OCI-M1 (cell line): Measurements from ENCODE around the gene MAP3K2.

Source experiments
- DNase-seq: peaks from one replicate; lab custom pipeline; 2025; lab: John Stamatoyannopoulos, UW

MAP3K2 gene

GRCh38 chr2:127407091-127407490 lies 19.3 kb upstream of the MAP3K2 start:
- no peak for DNase-seq

GRCh38 chr2:127406454-127406853 lies 18.7 kb upstream of the MAP3K2 start:
- no peak for DNase-seq

GRCh38 chr2:127405255-127405610 lies 17.5 kb upstream of the MAP3K2 start:
- no peak for DNase-seq

- DNase-seq = peak; percentile 12
Measured at GRCh38 chr2:127404466-127405254, 16.9 kb upstream of the MAP3K2 start.

GRCh38 chr2:127403460-127403859 lies 15.7 kb upstream of the MAP3K2 start:
- DNase-seq = no peak

GRCh38 chr2:127401757-127402695 lies 14.3 kb upstream of the MAP3K2 start:
- no peak for DNase-seq

GRCh38 chr2:127400897-127401756 lies 13.4 kb upstream of the MAP3K2 start:
- DNase-seq = no peak

- DNase-seq = no peak
Measured at GRCh38 chr2:127400533-127400896, 12.7 kb upstream of the MAP3K2 start.

GRCh38 chr2:127398239-127398590 lies 10.4 kb upstream of the MAP3K2 start:
- peak; percentile 92 for DNase-seq

- no peak for DNase-seq
Measured at GRCh38 chr2:127397568-127398238, 9.9 kb upstream of the MAP3K2 start.

GRCh38 chr2:127394492-127394891 lies 6.7 kb upstream of the MAP3K2 start:
- DNase-seq = no peak

GRCh38 chr2:127392828-127393578 lies 5.2 kb upstream of the MAP3K2 start:
- DNase-seq = peak; percentile 53

GRCh38 chr2:127392133-127392827 lies 4.5 kb upstream of the MAP3K2 start:
- DNase-seq = peak; percentile 50

- peak; percentile 85 for DNase-seq
Measured at GRCh38 chr2:127389778-127390435, 2.1 kb upstream of the MAP3K2 start.

- no peak for DNase-seq
Measured at GRCh38 chr2:127388423-127389164, 819 bp upstream of the MAP3K2 start.

GRCh38 chr2:127386764-127387654 lies 766 bp downstream of the MAP3K2 start:
- peak; percentile 82 for DNase-seq

- DNase-seq = no peak
Measured at GRCh38 chr2:127386246-127386645, 1.5 kb downstream of the MAP3K2 start.

- no peak for DNase-seq
Measured at GRCh38 chr2:127384529-127384928, 3.2 kb downstream of the MAP3K2 start.
